Gastrocnemius medialis (tissue), 4 donors: Measurements from ENCODE around the gene PABPN1L.
A peak's percentile ranks its signal among the peaks of the same experiment; 100 is the strongest.

Source experiments
- CTCF ChIP-seq, 5 experiments: fragments of 450-650 bp in 3 of 5; fragments of 200-600 bp in 2 of 5; sonication (generic) in 2 of 5; IDR thresholded peaks in 4 of 5; conservative IDR thresholded peaks in 1 of 5; 1 replicate in 4 of 5; 2 replicates in 1 of 5; pipeline ENCODE4 v1.5.1; 2016 to 2019; ENCODE audit warnings: antibody characterized with exemption in 5 of 5, mild to moderate bottlenecking in 3 of 5, moderate library complexity in 3 of 5
- POLR2A ChIP-seq, 2 donors: fragments of 450-650 bp; IDR thresholded peaks; one replicate each; pipeline ENCODE4 v1.6.1; 2017; ENCODE audit warnings: antibody characterized with exemption in 2 of 2, mild to moderate bottlenecking in 2 of 2, moderate library complexity in 2 of 2

GRCh38 chr16:88856828-88857727 lies 9.4 kb downstream of the PABPN1L start, which contains the start of the genes GALNS and TRAPPC2L:
- TF ChIP-seq POLR2A (IDR thresholded peaks at IDR 0.05) (peak; percentile 79 to 81), CTCF (IDR thresholded peaks at IDR 0.05 in 4 of 5, conservative IDR thresholded peaks at IDR 0.05 in 1 of 5) (peak in 2 of 5 experiments; percentile 44 to 54)
